Thyroid gland (tissue), 4 donors: ENCODE measurements around the gene MVB12B. TPM values are rescaled to one million over a fixed set of nuclear protein-coding genes. Genes with fewer than 3 reads are reported as not detected.

Source experiments
- DNase-seq, 2 donors: peaks; one replicate each; pipeline ENCODE4 v3.0.0-alpha.2; 2019
- H3K27ac ChIP-seq, 3 donors: fragments of 200-600 bp; sonication (generic); 1 replicate in 2 of 3; 2 replicates in 1 of 3; pipeline ENCODE4 v1.5.1; 2016 to 2019; ENCODE audit warnings: mild to moderate bottlenecking in 1 of 3, moderate library complexity in 1 of 3
- H3K27me3 ChIP-seq: fragments of 200-600 bp; sonication (generic); one replicate; pipeline ENCODE4 v1.5.1; 2019
- H3K36me3 ChIP-seq, 2 donors: fragments of 200-600 bp; sonication (generic); one replicate each; pipeline ENCODE4 v1.5.1; 2016 to 2019
- H3K4me1 ChIP-seq, 2 donors: fragments of 200-600 bp; sonication (generic); one replicate each; pipeline ENCODE4 v1.5.1; 2017 to 2019
- H3K4me3 ChIP-seq, 3 donors: fragments of 200-600 bp; sonication (generic); replicated peaks in 1 of 3; 1 replicate in 2 of 3; 2 replicates in 1 of 3; pipeline ENCODE4 v1.5.1; 2016; ENCODE audit warnings: mild to moderate bottlenecking in 1 of 3
- H3K9me3 ChIP-seq: fragments of 200-600 bp; sonication (generic); one replicate; pipeline ENCODE4 v1.5.1; 2017
- CTCF ChIP-seq, 6 experiments: fragments of 200-600 bp in 3 of 6; fragments of 450-650 bp in 3 of 6; sonication (generic) in 3 of 6; IDR thresholded peaks; one replicate each; pipeline ENCODE4 v1.5.1; 2016 to 2019; ENCODE audit warnings: antibody characterized with exemption in 6 of 6, mild to moderate bottlenecking in 2 of 6, inconsistent platforms in 1 of 6, moderate library complexity in 1 of 6
- POLR2A ChIP-seq, 2 donors: fragments of 450-650 bp; IDR thresholded peaks; one replicate each; pipeline ENCODE4 v1.6.1; 2017; ENCODE audit warnings: antibody characterized with exemption in 2 of 2, mild to moderate bottlenecking in 2 of 2, moderate library complexity in 1 of 2
- WGBS, 2 donors: methylation state at CpG; one replicate each; pipeline ENCODE4 v1.1.5; 2017; 5-methylcytosine and 5-hydroxymethylcytosine counted together
- intact Hi-C: fragments of 100-400 bp; cut with DNase I; formaldehyde crosslinking; loops from one replicate; pipeline ENCODE4 v1.15.1; 2023
- total RNA-seq, 4 donors: library from RNA; depleted of rRNA; stranded (reverse); fragments of >200 nt; gene quantifications; one replicate each; pipeline ENCODE4 v1.2.3, GENCODE V29; 2016

The MVB12B gene
- total RNA-seq, 4 donors from 2014 or later, result 13.4 to 19.3 (median 15.5) TPM

GRCh38 chr9:126337729-126338372, 11.2 kb downstream of the MVB12B start:
- H3K27ac ChIP-seq, result no peak overlapping the region
- no peak overlapping the region for H3K4me3 ChIP-seq
- no peak for TF ChIP-seq POLR2A (IDR thresholded peaks at IDR 0.05)
- no peak for TF ChIP-seq CTCF (IDR thresholded peaks at IDR 0.05)
- peaks cover 4 to 13% of the 10 kb centered on the region in 2 donors for H3K36me3 ChIP-seq
- no peak for DNase-seq
- intact Hi-C loops, result no loop called here
- H3K9me3 ChIP-seq, result no peaks in the 10 kb centered on the region
- 86 to 87% methylated on average over 30 to 32 of the region's 32 CpGs for WGBS, 2 donors
- H3K27me3 ChIP-seq, result no peaks in the 10 kb centered on the region
- peaks cover 12 to 18% of the 10 kb centered on the region in 2 donors for H3K4me1 ChIP-seq

GRCh38 chr9:126338945-126339344, 12.3 kb downstream of the MVB12B start:
- H3K4me3 ChIP-seq, result no peak overlapping the region
- no peaks in the 10 kb centered on the region for H3K27me3 ChIP-seq
- no peak for TF ChIP-seq POLR2A (IDR thresholded peaks at IDR 0.05)
- TF ChIP-seq CTCF (IDR thresholded peaks at IDR 0.05), result no peak
- WGBS, 2 donors, result 56 to 68% methylated on average over 3 of the region's 3 CpGs
- intact Hi-C loops, result no loop called here
- DNase-seq, result no peak
- peaks cover 4 to 13% of the 10 kb centered on the region in 2 donors for H3K36me3 ChIP-seq
- no peaks in the 10 kb centered on the region for H3K9me3 ChIP-seq
- H3K27ac ChIP-seq, result no peak overlapping the region
- H3K4me1 ChIP-seq, result peaks cover 12 to 13% of the 10 kb centered on the region in 2 donors

- no peak for DNase-seq
- Histone ChIP-seq H3K4me3 (no peak overlapping the region), H3K27me3 (no peaks in the 10 kb centered on the region), H3K36me3 (peaks cover 4 to 13% of the 10 kb centered on the region in 2 donors), H3K9me3 (no peaks in the 10 kb centered on the region), H3K27ac (no peak overlapping the region), H3K4me1 (no peaks in the 10 kb centered on the region)
- intact Hi-C loops, result no loop called here
- WGBS, 2 donors, result 90 to 93% methylated on average over 4 of the region's 4 CpGs
- TF ChIP-seq CTCF (IDR thresholded peaks at IDR 0.05), result no peak
- TF ChIP-seq POLR2A (IDR thresholded peaks at IDR 0.05), result no peak
Observed at GRCh38 chr9:126341426-126341825, 14.8 kb downstream of the MVB12B start.

GRCh38 chr9:126341902-126342301, 15.3 kb downstream of the MVB12B start:
- TF ChIP-seq CTCF (IDR thresholded peaks at IDR 0.05), result no peak
- H3K27ac ChIP-seq, result no peak overlapping the region
- H3K4me1 ChIP-seq, result peaks cover 0 to under 1% of the 10 kb centered on the region in 2 donors
- 95% methylated on average over 4 of the region's 4 CpGs for WGBS, 2 donors
- intact Hi-C loops, result no loop called here
- H3K9me3 ChIP-seq, result no peaks in the 10 kb centered on the region
- no peak overlapping the region for H3K4me3 ChIP-seq
- peaks cover 4 to 13% of the 10 kb centered on the region in 2 donors for H3K36me3 ChIP-seq
- H3K27me3 ChIP-seq, result no peaks in the 10 kb centered on the region
- DNase-seq, result no peak

- intact Hi-C loops, result no loop called here
- Histone ChIP-seq H3K4me3 (no peak overlapping the region), H3K27ac (no peak overlapping the region), H3K9me3 (no peaks in the 10 kb centered on the region), H3K4me1 (peaks cover 5 to 7% of the 10 kb centered on the region in 2 donors), H3K36me3 (peaks cover 4 to 13% of the 10 kb centered on the region in 2 donors), H3K27me3 (no peaks in the 10 kb centered on the region)
- no peak for DNase-seq
- TF ChIP-seq CTCF (IDR thresholded peaks at IDR 0.05) (no peak), POLR2A (IDR thresholded peaks at IDR 0.05) (no peak)
- 95 to 97% methylated on average over 10 of the region's 10 CpGs for WGBS, 2 donors
Observed at GRCh38 chr9:126342621-126343031, 16.0 kb downstream of the MVB12B start.
